SK-N-MC (cell line): Measurements from ENCODE around the gene TMCO4.

ENCODE experiments used
- EZH2 ChIP-seq: fragments of 200-600 bp; sonication (generic); IDR thresholded peaks from one replicate; pipeline ENCODE4 v1.6.1; 2017; ENCODE audit warnings: antibody characterized with exemption
- FOXP2 ChIP-seq: optimal IDR thresholded peaks from 2 replicates; pipeline ENCODE3; 2011; ENCODE audit warnings: mild to moderate bottlenecking, moderate library complexity; ENCODE audit not compliant: insufficient read depth; ENCODE audit errors: extremely low read length, control extremely low read depth
- POLR2AphosphoS5 ChIP-seq: IDR thresholded peaks from 2 replicates; pipeline ENCODE4 v1.6.1; 2012; ENCODE audit warnings: mild to moderate bottlenecking, low read depth, low read length, borderline replicate concordance

GRCh38 chr1:19758227-19758830 lies 41.4 kb downstream of the TMCO4 start:
- TF ChIP-seq EZH2 (no peak), POLR2AphosphoS5 (no peak), FOXP2 (no peak)
